GM12878 (cell line): ENCODE data around the gene KCNK7. TPM values are rescaled to one million over a fixed set of nuclear protein-coding genes. Genes with fewer than 3 reads are reported as not detected.

Experiments
- ATAC-seq: fragments of 200-7000 bp; cut with Tn5 transposase; 3 replicates; pipeline ENCODE4 v1.9.1; 2020; ENCODE audit warnings: mild to moderate bottlenecking, moderate library complexity
- BruUV-seq: library from RNA; stranded (reverse); fragments of 400-500 nt; replicated peaks from 2 replicates; lab custom pipeline; 2021; lab: Mats Ljungman, UMichigan
- CTCF ChIA-PET: fragments of 300-600 bp; sonication (Branson Sonifier 250); formaldehyde crosslinking; extraction: SDS; loops from one replicate; lab custom pipeline; 2021; ENCODE audit warnings: inconsistent platforms; lab: Yijun Ruan, JAX
- POLR2A ChIA-PET: fragments of 350-600 bp; formaldehyde crosslinking; extraction: SDS; loops from one replicate; lab custom pipeline; 2021; ENCODE audit warnings: inconsistent platforms; lab: Charles Lee
- RAD21 ChIA-PET: fragments of 300-600 bp; sonication (Branson Sonifier 250); formaldehyde crosslinking; loops from one replicate; lab custom pipeline; 2023; ENCODE audit warnings: antibody characterized with exemption; ENCODE audit not compliant: unreplicated experiment; lab: Charles Lee
- SMC1A ChIA-PET: fragments of 300-600 bp; sonication (Branson Sonifier 250); formaldehyde crosslinking; loops from one replicate; lab custom pipeline; 2023; ENCODE audit not compliant: unreplicated experiment, uncharacterized antibody; lab: Charles Lee
- DNase-seq: peaks from one replicate; pipeline ENCODE4 v3.0.0-alpha.2; 2011; ENCODE audit warnings: low read depth, low spot score
- FAIRE-seq: peaks from 3 replicates; lab custom pipeline; 2011; peaks lifted over from hg19 to GRCh38; lab: Jason Lieb, UNC
- H2AFZ ChIP-seq: 2 replicates; pipeline ENCODE4 v1.6.0; 2011; ENCODE audit warnings: low read depth, low read length, control low read depth; ENCODE audit not compliant: control insufficient read depth
- H3K27ac ChIP-seq: 2 replicates; pipeline ENCODE4 v1.5.1; 2011; ENCODE audit warnings: control low read depth; ENCODE audit not compliant: control insufficient read depth, insufficient read depth
- H3K27me3 ChIP-seq, 2 experiments: replicated peaks in 1 of 2; 2 replicates each; pipeline versions ENCODE4 v1.6.0 to v1.6.1; 2011; ENCODE audit warnings: low read length in 1 of 2; ENCODE audit not compliant: control insufficient read depth in 2 of 2, insufficient read depth in 2 of 2
- H3K36me3 ChIP-seq, 2 experiments: 2 replicates each; pipeline ENCODE4 v1.5.1; 2011; ENCODE audit warnings: low read length in 1 of 2; ENCODE audit not compliant: control insufficient read depth in 2 of 2, insufficient read depth in 2 of 2
- H3K4me1 ChIP-seq: 2 replicates; pipeline ENCODE4 v1.6.1; 2011; ENCODE audit warnings: mild to moderate bottlenecking, low read length, moderate library complexity, mixed read lengths; ENCODE audit not compliant: control insufficient read depth, insufficient read depth
- H3K4me2 ChIP-seq: 2 replicates; pipeline ENCODE4 v1.6.0; 2011; ENCODE audit warnings: control low read depth; ENCODE audit not compliant: control insufficient read depth, insufficient read depth
- H3K4me3 ChIP-seq: fragments of 200-600 bp; sonication (generic); 2 replicates; pipeline ENCODE4 v1.5.1; 2016
- H3K79me2 ChIP-seq: 2 replicates; pipeline ENCODE4 v1.6.0; 2011; ENCODE audit warnings: low read length; ENCODE audit not compliant: control insufficient read depth, insufficient read depth
- H3K9ac ChIP-seq: 2 replicates; pipeline ENCODE4 v1.8.0; 2011; ENCODE audit warnings: low read length, control low read depth, mixed read lengths; ENCODE audit not compliant: control insufficient read depth, insufficient read depth
- H3K9me3 ChIP-seq: replicated peaks from 3 replicates; pipeline ENCODE4 v1.5.1; 2011; ENCODE audit warnings: mild to moderate bottlenecking, low read length; ENCODE audit not compliant: control insufficient read depth, insufficient read depth
- H4K20me1 ChIP-seq: 2 replicates; pipeline ENCODE4 v1.6.0; 2011; ENCODE audit not compliant: control insufficient read depth, insufficient read depth
- EED ChIP-seq: sonication (generic); IDR thresholded peaks from 2 replicates; pipeline ENCODE4 v1.6.1; 2016; ENCODE audit warnings: antibody characterized with exemption, low read depth
- MEF2A ChIP-seq: IDR thresholded peaks from 2 replicates; pipeline ENCODE4 v1.6.1; 2011; ENCODE audit warnings: low read depth, mild to moderate bottlenecking, low read length, moderate library complexity; ENCODE audit not compliant: insufficient read depth
- NFIC ChIP-seq: IDR thresholded peaks from 2 replicates; pipeline ENCODE4 v1.6.1; 2012; ENCODE audit warnings: low read depth, mild to moderate bottlenecking, inconsistent platforms, low read length, moderate library complexity
- REST ChIP-seq: IDR thresholded peaks from 2 replicates; pipeline ENCODE4 v1.6.1; 2012; ENCODE audit warnings: mild to moderate bottlenecking, low read depth, low read length
- SIN3A ChIP-seq: IDR thresholded peaks from 2 replicates; pipeline ENCODE4 v1.6.1; 2012; ENCODE audit warnings: low read depth, low read length, improper control_type of control experiment
- SMARCA5 ChIP-seq: fragments of 450-650 bp; IDR thresholded peaks from 2 replicates; pipeline ENCODE4 v1.6.1; 2017; ENCODE audit warnings: mild to moderate bottlenecking
- YBX1 ChIP-seq: fragments of 450-650 bp; IDR thresholded peaks from 2 replicates; pipeline ENCODE4 v1.6.1; 2016; ENCODE audit warnings: antibody characterized with exemption
- ZNF384 ChIP-seq: IDR thresholded peaks from 2 replicates; pipeline ENCODE4 v1.6.1; 2012; ENCODE audit warnings: low read depth, mild to moderate bottlenecking, low read length, improper control_type of control experiment, borderline replicate concordance
- ZNF622 ChIP-seq: fragments of 450-650 bp; IDR thresholded peaks from 2 replicates; pipeline ENCODE4 v1.6.1; 2017; ENCODE audit warnings: mild to moderate bottlenecking, inconsistent platforms
- ZZZ3 ChIP-seq: IDR thresholded peaks from 2 replicates; pipeline ENCODE4 v1.6.1; 2011; ENCODE audit warnings: low read depth; ENCODE audit not compliant: control insufficient read depth, insufficient read length
- WGBS: methylation state at CpG from one replicate; pipeline ENCODE4 v1.1.6; 2016; ENCODE audit warnings: low lambda C conversion rate; ENCODE audit not compliant: insufficient replicate concordance, insufficient coverage; ENCODE audit errors: missing lambda C conversion rate; 5-methylcytosine and 5-hydroxymethylcytosine counted together
- in situ Hi-C: fragments of 300-500 bp; cut with MboI; formaldehyde crosslinking; loops from 9 replicates; pipeline ENCODE4 v1.14.3; 2018; ENCODE audit warnings: mixed read lengths
- intact Hi-C: fragments of 100-400 bp; cut with micrococcal nuclease; formaldehyde crosslinking; loops from one replicate; pipeline ENCODE4 v1.14.2; 2022; ENCODE audit not compliant: unreplicated experiment
- polyA plus RNA-seq, 11 experiments: library from polyadenylated mRNA; depleted of rRNA in 4 of 11; unstranded in 6 of 11; stranded (reverse) in 5 of 11; fragments of >200 nt; fragmentation: Nextera tagmentation in 4 of 11; fragmentation: Illumina TruSeq in 1 of 11; extraction: Ambion mirVana in 4 of 11; extraction: Trizol in 1 of 11; gene quantifications; 1 replicate in 1 of 11; 2 replicates in 10 of 11; pipeline versions ENCODE4 v1.2.1 to v1.2.3, GENCODE V29; 2011 to 2016; ENCODE audit warnings: inconsistent platforms in 2 of 11, missing spikeins in 2 of 11, low read depth in 1 of 11
- total RNA-seq, 4 experiments: library from RNA; depleted of rRNA in 3 of 4; stranded (reverse); fragments of >200 nt in 3 of 4; fragmentation: Illumina TruSeq in 1 of 4; extraction: Trizol in 1 of 4; gene quantifications; 2 replicates each; pipeline versions ENCODE4 v1.2.1 to v1.2.3, GENCODE V29; 2013 to 2021

The KCNK7 gene
- total and polyA plus RNA-seq, 10 of the 15 experiments (the other 5 are each of a cell fraction or from before 2014, with no cell fraction given) = 0.11 to 0.54 (median 0.23) TPM; not detected in 7

GRCh38 chr11:65604258-65604657, 8.7 kb upstream of the KCNK7 start (continued):
- no peak for TF ChIP-seq SIN3A
- TF ChIP-seq YBX1 = no peak

GRCh38 chr11:65599955-65600246, 4.3 kb upstream of the KCNK7 start:
- RAD21 ChIA-PET = interaction anchor here (1.0 kb wide), 1 partner anchor 15 kb away, joined by 3 read pairs; the partner anchor contains the start of gene PCNX3
- Histone ChIP-seq H3K4me1 (no peaks in the 10 kb centered on the region), H3K4me2 (no peak overlapping the region), H4K20me1 (no peaks in the 10 kb centered on the region), H3K4me3 (no peak overlapping the region), H2AFZ (no peak overlapping the region), H3K9me3 (no peaks in the 10 kb centered on the region), H3K36me3 (peaks cover under 1 to 8% of the 10 kb centered on the region in 2 experiments; a peak in 3 of 4 replicates), H3K9ac (no peak overlapping the region), H3K27me3 (no peaks in the 10 kb centered on the region), H3K27ac (no peak overlapping the region), H3K79me2 (no peaks in the 10 kb centered on the region)
- no peak for DNase-seq
- WGBS = 100% methylated on average over 6 of the region's 6 CpGs
- SMC1A ChIA-PET = no interaction called here
- ATAC-seq = no peak
- in situ Hi-C loops (no loop called here), intact Hi-C loops (no loop called here)
- no peak for FAIRE-seq
- POLR2A ChIA-PET = no interaction called here
- BruUV-seq = no TSS peak
- CTCF ChIA-PET = no interaction called here
- TF ChIP-seq ZZZ3 = no peak
- no peak for TF ChIP-seq ZNF384
- no peak for TF ChIP-seq MEF2A
- no peak for TF ChIP-seq EED
- TF ChIP-seq NFIC = no peak
- no peak for TF ChIP-seq SMARCA5
- no peak for TF ChIP-seq ZNF622
- no peak for TF ChIP-seq REST
